SU-DHL-6 (cell line): ENCODE measurements around the gene STXBP3.

Experiments
- H2AFZ ChIP-seq: fragments of 200-600 bp; sonication (generic); 2 replicates; pipeline ENCODE4 v1.6.1; 2014; ENCODE audit warnings: low read depth, mild to moderate bottlenecking, moderate library complexity, mixed read lengths, antibody characterized with exemption, low read length; ENCODE audit not compliant: severe bottlenecking
- H3F3A ChIP-seq: fragments of 200-600 bp; shearing (Covaris generic); 2 replicates; pipeline ENCODE4 v1.6.0; 2016; ENCODE audit warnings: antibody characterized with exemption, mild to moderate bottlenecking; ENCODE audit not compliant: insufficient read depth
- H3K27ac ChIP-seq: fragments of 200-600 bp; sonication (generic); 2 replicates; pipeline ENCODE4 v1.5.1; 2016; ENCODE audit warnings: low read depth, mild to moderate bottlenecking, low read length, moderate library complexity, mixed read lengths
- H3K27me3 ChIP-seq: fragments of 200-600 bp; sonication (generic), shearing (Covaris generic); 2 replicates; pipeline ENCODE4 v1.6.0; 2014; ENCODE audit warnings: mild to moderate bottlenecking, low read length
- H3K36me3 ChIP-seq: fragments of 200-600 bp; sonication (generic); 2 replicates; pipeline ENCODE4 v1.6.1; 2014; ENCODE audit warnings: mild to moderate bottlenecking, low read length, mixed read lengths
- H3K4me2 ChIP-seq: fragments of 300-600, 200-600 bp; shearing (Covaris generic), sonication (generic); 2 replicates; pipeline ENCODE4 v1.6.0; 2014; ENCODE audit warnings: low read length, low read depth, mild to moderate bottlenecking; ENCODE audit not compliant: poor library complexity, severe bottlenecking
- H3K4me3 ChIP-seq: fragments of 200-600 bp; sonication (generic); 2 replicates; pipeline ENCODE4 v1.5.1; 2014; ENCODE audit warnings: antibody characterized with exemption, low read length, mild to moderate bottlenecking, mixed read lengths; ENCODE audit not compliant: insufficient read depth, poor library complexity, severe bottlenecking
- H3K79me2 ChIP-seq: fragments of 200-600 bp; sonication (generic); 2 replicates; pipeline ENCODE4 v1.6.1; 2014; ENCODE audit warnings: mild to moderate bottlenecking, low read length, moderate library complexity; ENCODE audit not compliant: insufficient read depth
- H3K9ac ChIP-seq: fragments of 200-600 bp; sonication (generic); 2 replicates; pipeline ENCODE4 v1.7.0; 2014; ENCODE audit warnings: mild to moderate bottlenecking, low read length
- H3K9me2 ChIP-seq: fragments of 200-600 bp; sonication (generic); replicated peaks from 2 replicates; pipeline ENCODE4 v1.6.1; 2014; ENCODE audit warnings: low read length; ENCODE audit not compliant: insufficient read depth
- H3K9me3 ChIP-seq: fragments of 200-600 bp; sonication (generic); 2 replicates; pipeline ENCODE4 v1.6.1; 2014; ENCODE audit warnings: low read length, mixed read lengths; ENCODE audit not compliant: insufficient read depth
- H4K20me1 ChIP-seq: fragments of 200-600 bp; sonication (generic); 2 replicates; pipeline ENCODE4 v1.6.1; 2014; ENCODE audit warnings: low read depth, mild to moderate bottlenecking, antibody characterized with exemption, low read length, moderate library complexity, mixed read lengths
- EZH2phosphoT487 ChIP-seq: fragments of 200-600 bp; sonication (generic), shearing (Covaris generic); conservative IDR thresholded peaks from 2 replicates; pipeline ENCODE4 v1.6.1; 2018; ENCODE audit warnings: mild to moderate bottlenecking, antibody characterized with exemption, low read length, moderate library complexity, mixed read lengths
- TF ChIP-seq, protein P1 (sequence below): fragments of 200-600 bp; sonication (generic); IDR thresholded peaks from one replicate; pipeline ENCODE4 v1.5.1; 2017; ENCODE audit warnings: antibody characterized with exemption, mild to moderate bottlenecking, low read length, moderate library complexity; ENCODE audit not compliant: insufficient read depth, poor library complexity, severe bottlenecking

Gene STXBP3

DNA sequence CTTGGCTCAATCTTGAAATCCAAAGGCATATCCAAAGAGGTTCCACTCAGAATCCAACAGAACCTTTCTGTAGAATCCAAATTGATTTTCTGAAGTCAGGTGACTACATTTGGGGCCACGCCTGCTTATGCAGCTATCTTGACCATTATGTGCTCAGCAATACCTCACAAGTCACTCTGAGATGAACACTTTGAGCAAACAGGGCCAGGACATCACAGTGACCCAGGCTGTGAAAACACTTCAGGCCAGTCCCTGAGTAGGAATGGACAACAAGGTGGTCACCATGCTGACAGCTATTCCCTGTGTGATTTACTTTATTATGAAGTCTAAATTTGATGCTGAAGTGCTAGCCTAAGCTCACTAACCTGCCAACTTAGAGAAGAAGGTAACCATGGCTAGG lies 110.5 kb downstream of the STXBP3 start, which contains the start of gene AKNAD1:
TSS of gene AKNAD1 (minus strand) at position 101 of the 400 bp plus-strand sequence. CDS start 4,430 bp downstream, outside the sequence.
- H2AFZ ChIP-seq, result no peak within 1 kb of the TSS
- H3K9me2 ChIP-seq, result no peaks in the 10 kb centered on the region
- no peaks in the 10 kb centered on the region for H4K20me1 ChIP-seq
- H3K79me2 ChIP-seq, result no peaks in the 10 kb centered on the region
- no peaks in the 10 kb centered on the region for H3K9me3 ChIP-seq
- no peaks in the 10 kb centered on the region for H3F3A ChIP-seq
- H3K4me2 ChIP-seq, result no peak within 1 kb of the TSS
- H3K36me3 ChIP-seq, result no peaks in the 10 kb centered on the region
- H3K27ac ChIP-seq, result no peak within 1 kb of the TSS
- no peaks in the 10 kb centered on the region for H3K27me3 ChIP-seq
- H3K9ac ChIP-seq, result no peak within 1 kb of the TSS
- no peak within 1 kb of the TSS for H3K4me3 ChIP-seq
- no peak for TF ChIP-seq EZH2phosphoT487
- TF ChIP-seq, protein P1, sequence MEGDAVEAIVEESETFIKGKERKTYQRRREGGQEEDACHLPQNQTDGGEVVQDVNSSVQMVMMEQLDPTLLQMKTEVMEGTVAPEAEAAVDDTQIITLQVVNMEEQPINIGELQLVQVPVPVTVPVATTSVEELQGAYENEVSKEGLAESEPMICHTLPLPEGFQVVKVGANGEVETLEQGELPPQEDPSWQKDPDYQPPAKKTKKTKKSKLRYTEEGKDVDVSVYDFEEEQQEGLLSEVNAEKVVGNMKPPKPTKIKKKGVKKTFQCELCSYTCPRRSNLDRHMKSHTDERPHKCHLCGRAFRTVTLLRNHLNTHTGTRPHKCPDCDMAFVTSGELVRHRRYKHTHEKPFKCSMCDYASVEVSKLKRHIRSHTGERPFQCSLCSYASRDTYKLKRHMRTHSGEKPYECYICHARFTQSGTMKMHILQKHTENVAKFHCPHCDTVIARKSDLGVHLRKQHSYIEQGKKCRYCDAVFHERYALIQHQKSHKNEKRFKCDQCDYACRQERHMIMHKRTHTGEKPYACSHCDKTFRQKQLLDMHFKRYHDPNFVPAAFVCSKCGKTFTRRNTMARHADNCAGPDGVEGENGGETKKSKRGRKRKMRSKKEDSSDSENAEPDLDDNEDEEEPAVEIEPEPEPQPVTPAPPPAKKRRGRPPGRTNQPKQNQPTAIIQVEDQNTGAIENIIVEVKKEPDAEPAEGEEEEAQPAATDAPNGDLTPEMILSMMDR, result no peak

DNA sequence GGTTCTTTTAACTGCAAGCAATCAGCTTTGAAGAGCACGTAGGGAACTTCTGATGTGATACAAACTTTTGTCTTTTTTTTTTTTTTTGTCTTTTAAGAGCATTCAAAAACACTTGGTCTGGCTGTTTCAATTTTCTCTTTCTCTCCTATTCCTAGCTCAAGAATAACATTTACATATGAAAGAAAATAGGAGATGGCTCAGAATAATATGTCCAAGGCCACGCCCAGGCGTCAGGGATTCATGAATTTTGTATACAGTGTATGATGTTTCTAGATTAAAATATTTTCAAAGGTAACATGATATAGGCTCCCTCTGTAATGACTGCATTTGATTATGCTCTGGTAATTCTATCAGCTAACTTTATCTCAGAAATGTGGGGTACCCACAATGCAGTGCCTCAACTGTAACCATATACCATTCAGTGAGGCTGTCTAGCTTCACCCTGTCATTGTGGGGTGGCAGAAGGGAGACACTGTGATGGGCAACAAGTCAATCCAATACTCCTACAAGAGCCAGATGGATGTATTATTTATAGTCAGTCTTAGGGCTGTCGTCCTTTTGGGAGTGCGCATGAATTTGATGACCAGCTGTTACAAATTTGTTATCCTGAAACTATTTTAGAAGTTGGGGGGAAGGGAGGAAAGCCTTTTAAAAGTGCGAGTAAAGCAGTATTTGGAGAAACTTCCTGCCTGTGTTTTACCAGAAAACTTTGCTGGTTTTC lies 111.9 kb downstream of the STXBP3 start:
- H3K9ac ChIP-seq, result no peak overlapping the region

More for the DNA sequence above, 111.9 kb downstream of the STXBP3 start:
- TF ChIP-seq, protein P1, result no peak
- no peak for TF ChIP-seq EZH2phosphoT487
- no peak overlapping the region for H3K27ac ChIP-seq
- no peaks in the 10 kb centered on the region for H3K9me2 ChIP-seq
- no peaks in the 10 kb centered on the region for H3K79me2 ChIP-seq
- H3K36me3 ChIP-seq, result no peaks in the 10 kb centered on the region
- no peak overlapping the region for H3K4me3 ChIP-seq
- no peak overlapping the region for H3K4me2 ChIP-seq
- no peaks in the 10 kb centered on the region for H3F3A ChIP-seq
- no peaks in the 10 kb centered on the region for H3K27me3 ChIP-seq
- H3K9me3 ChIP-seq, result no peaks in the 10 kb centered on the region
- H2AFZ ChIP-seq, result no peak overlapping the region
- no peaks in the 10 kb centered on the region for H4K20me1 ChIP-seq
